HG02798 (cell line): ENCODE measurements around the gene ARHGEF18.
"Not testable (repeated sequence)": the region's sequence is repeated elsewhere in the genome, so short reads cannot be mapped to it uniquely, and the experiment has no call there.

Experiments
- ATAC-seq: cut with Tn5 transposase; IDR thresholded peaks from one replicate; pipeline ENCODE4 v1.9.1; 2021; ENCODE audit warnings: mild to moderate bottlenecking; ENCODE audit not compliant: unreplicated experiment, poor library complexity

Gene ARHGEF18

GRCh38 chr19:7346488-7346971 lies 2.2 kb upstream of the ARHGEF18 start:
- no peak for ATAC-seq

GRCh38 chr19:7346997-7347396 lies 1.7 kb upstream of the ARHGEF18 start:
- ATAC-seq: not testable (repeated sequence)

- ATAC-seq: no peak
Measured at GRCh38 chr19:7349231-7349591, 474 bp downstream of the ARHGEF18 start.

GRCh38 chr19:7349961-7350711 lies 1.4 kb downstream of the ARHGEF18 start:
- no peak for ATAC-seq

GRCh38 chr19:7351861-7352260 lies 3.1 kb downstream of the ARHGEF18 start:
- ATAC-seq: no peak

- ATAC-seq: no peak
Measured at GRCh38 chr19:7355151-7355820, 6.5 kb downstream of the ARHGEF18 start.

- ATAC-seq: no peak
Measured at GRCh38 chr19:7355871-7356270, 7.1 kb downstream of the ARHGEF18 start.

- no peak for ATAC-seq
Measured at GRCh38 chr19:7356899-7357627, 8.3 kb downstream of the ARHGEF18 start.

- no peak for ATAC-seq
Measured at GRCh38 chr19:7358102-7358597, 9.4 kb downstream of the ARHGEF18 start.

- ATAC-seq: no peak
Measured at GRCh38 chr19:7360393-7360984, 11.8 kb downstream of the ARHGEF18 start.

GRCh38 chr19:7363225-7363624 lies 14.5 kb downstream of the ARHGEF18 start:
- ATAC-seq: no peak

GRCh38 chr19:7366701-7367420 lies 18.1 kb downstream of the ARHGEF18 start:
- ATAC-seq: no peak

- ATAC-seq: no peak
Measured at GRCh38 chr19:7368456-7368855, 19.7 kb downstream of the ARHGEF18 start.

GRCh38 chr19:7368866-7369265 lies 20.1 kb downstream of the ARHGEF18 start:
- not testable (repeated sequence) for ATAC-seq

- ATAC-seq: no peak
Measured at GRCh38 chr19:7370546-7370945, 21.8 kb downstream of the ARHGEF18 start.

GRCh38 chr19:7371001-7371400 lies 22.3 kb downstream of the ARHGEF18 start:
- ATAC-seq: no peak

- no peak for ATAC-seq
Measured at GRCh38 chr19:7372810-7373209, 24.1 kb downstream of the ARHGEF18 start.

GRCh38 chr19:7373862-7374261 lies 25.1 kb downstream of the ARHGEF18 start:
- ATAC-seq: no peak

- ATAC-seq: no peak
Measured at GRCh38 chr19:7376151-7376852, 27.6 kb downstream of the ARHGEF18 start.
